ENCODE results near the gene SLC9A3.

SLC9A3 gene

GRCh38 chr5:555058-555623, 30.9 kb upstream of the SLC9A3 start:
- Histone ChIP-seq H3K4me1 (ENCODE audit: control extremely low read depth in 1 of 4, control insufficient read depth in 4 of 4, insufficient read depth in 4 of 4, low read length in 3 of 4) (no peaks in the 10 kb centered on the region), H3K4me3 (ENCODE audit: control insufficient read depth in 1 of 7, extremely low read depth in 1 of 7, insufficient read depth in 4 of 7, low read depth in 2 of 7, low read length in 6 of 7) (no peak overlapping the region), H3K36me3 (ENCODE audit: control insufficient read depth in 4 of 4, insufficient read depth in 4 of 4, low read length in 3 of 4) (no peaks in the 10 kb centered on the region), H3K27me3 (replicated peaks in 2 of 5; ENCODE audit: control insufficient read depth in 4 of 5, insufficient read depth in 5 of 5, low read length in 4 of 5) (peaks cover 0 to 28% (median under 1%) of the 10 kb centered on the region in 5 experiments), H3K9me3 (ENCODE audit: control extremely low read depth in 1 of 5, control insufficient read depth in 4 of 5, insufficient read depth in 2 of 5, low read depth in 1 of 5, low read length in 4 of 5) (peaks cover 0 to 14% (median 5%) of the 10 kb centered on the region in 5 experiments), H3K27ac (ENCODE audit: insufficient read depth in 1 of 2, low read depth in 1 of 2, low read length in 2 of 2, poor library complexity in 1 of 2, severe bottlenecking in 2 of 2) (no peak overlapping the region)
- 92% methylated on average over 25 of the region's 27 CpGs for WGBS (ENCODE audit: insufficient coverage)
- POLR2A ChIA-PET: no interaction called here
- CTCF ChIA-PET: no interaction called here
- no peak for DNase-seq

GRCh38 chr5:554284-554988, 30.2 kb upstream of the SLC9A3 start:
- peaks cover 0 to 25% (median 0%) of the 10 kb centered on the region in 5 experiments for H3K27me3 ChIP-seq (replicated peaks in 2 of 5; ENCODE audit: control insufficient read depth in 4 of 5, insufficient read depth in 5 of 5, low read length in 4 of 5)
- no peak overlapping the region for H3K27ac ChIP-seq (ENCODE audit: insufficient read depth in 1 of 2, low read depth in 1 of 2, low read length in 2 of 2, poor library complexity in 1 of 2, severe bottlenecking in 2 of 2)
- H3K4me1 ChIP-seq (ENCODE audit: control extremely low read depth in 1 of 4, control insufficient read depth in 4 of 4, insufficient read depth in 4 of 4, low read length in 3 of 4): no peaks in the 10 kb centered on the region
- 100% methylated on average over 2 of the region's 40 CpGs for WGBS (ENCODE audit: insufficient coverage)
- H3K4me3 ChIP-seq (ENCODE audit: control insufficient read depth in 1 of 7, extremely low read depth in 1 of 7, insufficient read depth in 4 of 7, low read depth in 2 of 7, low read length in 6 of 7): no peak overlapping the region
- DNase-seq: no peak
- CTCF ChIA-PET: no interaction called here
- H3K36me3 ChIP-seq (ENCODE audit: control insufficient read depth in 4 of 4, insufficient read depth in 4 of 4, low read length in 3 of 4): no peaks in the 10 kb centered on the region
- POLR2A ChIA-PET: no interaction called here
- H3K9me3 ChIP-seq (ENCODE audit: control extremely low read depth in 1 of 5, control insufficient read depth in 4 of 5, insufficient read depth in 2 of 5, low read depth in 1 of 5, low read length in 4 of 5): peaks cover 0 to 14% (median 5%) of the 10 kb centered on the region in 5 experiments

GRCh38 chr5:553874-554273, 29.6 kb upstream of the SLC9A3 start:
- Histone ChIP-seq H3K36me3 (ENCODE audit: control insufficient read depth in 4 of 4, insufficient read depth in 4 of 4, low read length in 3 of 4) (no peaks in the 10 kb centered on the region), H3K4me3 (ENCODE audit: control insufficient read depth in 1 of 7, extremely low read depth in 1 of 7, insufficient read depth in 4 of 7, low read depth in 2 of 7, low read length in 6 of 7) (no peak overlapping the region), H3K4me1 (ENCODE audit: control extremely low read depth in 1 of 4, control insufficient read depth in 4 of 4, insufficient read depth in 4 of 4, low read length in 3 of 4) (no peaks in the 10 kb centered on the region), H3K9me3 (ENCODE audit: control extremely low read depth in 1 of 5, control insufficient read depth in 4 of 5, insufficient read depth in 2 of 5, low read depth in 1 of 5, low read length in 4 of 5) (peaks cover 0 to 14% (median 5%) of the 10 kb centered on the region in 5 experiments), H3K27me3 (replicated peaks in 2 of 5; ENCODE audit: control insufficient read depth in 4 of 5, insufficient read depth in 5 of 5, low read length in 4 of 5) (peaks cover 0 to 20% (median 0%) of the 10 kb centered on the region in 5 experiments), H3K27ac (ENCODE audit: insufficient read depth in 1 of 2, low read depth in 1 of 2, low read length in 2 of 2, poor library complexity in 1 of 2, severe bottlenecking in 2 of 2) (no peak overlapping the region)
- 66% methylated on average over 13 of the region's 13 CpGs for WGBS (ENCODE audit: insufficient coverage)
- POLR2A ChIA-PET: no interaction called here
- CTCF ChIA-PET: no interaction called here
- DNase-seq: no peak

DNA sequence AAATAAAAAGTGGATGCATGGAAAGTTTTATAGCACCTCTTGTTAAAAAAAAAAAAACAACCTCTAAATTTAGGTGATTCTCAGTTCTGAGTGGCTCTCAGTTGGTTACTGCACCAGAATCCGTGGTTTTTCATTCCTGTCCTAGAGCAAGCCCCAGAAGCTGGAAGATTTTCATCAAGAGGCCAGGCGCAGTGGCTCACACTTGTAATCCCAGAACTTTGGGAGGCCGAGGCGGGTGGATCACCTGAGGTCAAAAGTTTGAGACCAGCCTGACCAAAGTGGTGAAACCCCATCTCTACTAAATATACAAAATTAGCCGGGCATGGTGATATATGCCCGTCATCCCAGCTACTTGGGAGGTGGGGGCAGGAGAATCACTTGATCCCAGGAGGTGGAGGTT, 27.2 kb upstream of the SLC9A3 start:
- Histone ChIP-seq H3K27ac (ENCODE audit: insufficient read depth in 1 of 2, low read depth in 1 of 2, low read length in 2 of 2, poor library complexity in 1 of 2, severe bottlenecking in 2 of 2) (no peak overlapping the region), H3K9me3 (ENCODE audit: control extremely low read depth in 1 of 5, control insufficient read depth in 4 of 5, insufficient read depth in 2 of 5, low read depth in 1 of 5, low read length in 4 of 5) (peaks cover 0 to 8% (median 5%) of the 10 kb centered on the region in 5 experiments), H3K4me3 (ENCODE audit: control insufficient read depth in 1 of 7, extremely low read depth in 1 of 7, insufficient read depth in 4 of 7, low read depth in 2 of 7, low read length in 6 of 7) (no peak overlapping the region), H3K27me3 (replicated peaks in 2 of 5; ENCODE audit: control insufficient read depth in 4 of 5, insufficient read depth in 5 of 5, low read length in 4 of 5) (peaks cover 2 to 20% (median 7%) of the 10 kb centered on the region in 5 experiments), H3K36me3 (ENCODE audit: control insufficient read depth in 4 of 4, insufficient read depth in 4 of 4, low read length in 3 of 4) (no peaks in the 10 kb centered on the region), H3K4me1 (ENCODE audit: control extremely low read depth in 1 of 4, control insufficient read depth in 4 of 4, insufficient read depth in 4 of 4, low read length in 3 of 4) (no peaks in the 10 kb centered on the region)
- ChIA-PET CTCF (no interaction called here), POLR2A (no interaction called here)
- WGBS (ENCODE audit: insufficient coverage): 88% methylated on average over 2 of the region's 6 CpGs
- DNase-seq: no peak

- ChIA-PET CTCF (no interaction called here), POLR2A (no interaction called here)
- Histone ChIP-seq H3K4me3 (ENCODE audit: control insufficient read depth in 1 of 7, extremely low read depth in 1 of 7, insufficient read depth in 4 of 7, low read depth in 2 of 7, low read length in 6 of 7) (no peak overlapping the region), H3K36me3 (ENCODE audit: control insufficient read depth in 4 of 4, insufficient read depth in 4 of 4, low read length in 3 of 4) (no peaks in the 10 kb centered on the region), H3K9me3 (ENCODE audit: control extremely low read depth in 1 of 5, control insufficient read depth in 4 of 5, insufficient read depth in 2 of 5, low read depth in 1 of 5, low read length in 4 of 5) (peaks cover 0 to 8% (median 4%) of the 10 kb centered on the region in 5 experiments), H3K4me1 (ENCODE audit: control extremely low read depth in 1 of 4, control insufficient read depth in 4 of 4, insufficient read depth in 4 of 4, low read length in 3 of 4) (peaks cover 0 to 6% (median 4%) of the 10 kb centered on the region in 4 experiments), H3K27me3 (replicated peaks in 2 of 5; ENCODE audit: control insufficient read depth in 4 of 5, insufficient read depth in 5 of 5, low read length in 4 of 5) (peaks cover 2 to 20% (median 10%) of the 10 kb centered on the region in 5 experiments), H3K27ac (ENCODE audit: insufficient read depth in 1 of 2, low read depth in 1 of 2, low read length in 2 of 2, poor library complexity in 1 of 2, severe bottlenecking in 2 of 2) (no peak overlapping the region)
- no peak for DNase-seq
- WGBS (ENCODE audit: insufficient coverage): 100% methylated on average over 1 of the region's 2 CpGs
These were observed 25.0 kb upstream of the SLC9A3 start for GRCh38 chr5:549229-549628.

- POLR2A ChIA-PET: no interaction called here
- Histone ChIP-seq H3K9me3 (ENCODE audit: control extremely low read depth in 1 of 5, control insufficient read depth in 4 of 5, insufficient read depth in 2 of 5, low read depth in 1 of 5, low read length in 4 of 5) (peaks cover 0 to 5% (median 4%) of the 10 kb centered on the region in 5 experiments), H3K4me3 (ENCODE audit: control insufficient read depth in 1 of 7, extremely low read depth in 1 of 7, insufficient read depth in 4 of 7, low read depth in 2 of 7, low read length in 6 of 7) (no peak overlapping the region), H3K27ac (ENCODE audit: insufficient read depth in 1 of 2, low read depth in 1 of 2, low read length in 2 of 2, poor library complexity in 1 of 2, severe bottlenecking in 2 of 2) (no peak overlapping the region), H3K4me1 (ENCODE audit: control extremely low read depth in 1 of 4, control insufficient read depth in 4 of 4, insufficient read depth in 4 of 4, low read length in 3 of 4) (peaks cover 0 to 15% (median 13%) of the 10 kb centered on the region in 4 experiments), H3K36me3 (ENCODE audit: control insufficient read depth in 4 of 4, insufficient read depth in 4 of 4, low read length in 3 of 4) (no peaks in the 10 kb centered on the region), H3K27me3 (replicated peaks in 2 of 5; ENCODE audit: control insufficient read depth in 4 of 5, insufficient read depth in 5 of 5, low read length in 4 of 5) (peaks cover 2 to 20% (median 10%) of the 10 kb centered on the region in 5 experiments)
- peak in 2 of 3 donors; percentile 24 to 33 for DNase-seq
- CTCF ChIA-PET: no interaction called here
- WGBS (ENCODE audit: insufficient coverage): 34% methylated on average over 8 of the region's 10 CpGs
These were observed 24.0 kb upstream of the SLC9A3 start for GRCh38 chr5:548256-548655.

DNA sequence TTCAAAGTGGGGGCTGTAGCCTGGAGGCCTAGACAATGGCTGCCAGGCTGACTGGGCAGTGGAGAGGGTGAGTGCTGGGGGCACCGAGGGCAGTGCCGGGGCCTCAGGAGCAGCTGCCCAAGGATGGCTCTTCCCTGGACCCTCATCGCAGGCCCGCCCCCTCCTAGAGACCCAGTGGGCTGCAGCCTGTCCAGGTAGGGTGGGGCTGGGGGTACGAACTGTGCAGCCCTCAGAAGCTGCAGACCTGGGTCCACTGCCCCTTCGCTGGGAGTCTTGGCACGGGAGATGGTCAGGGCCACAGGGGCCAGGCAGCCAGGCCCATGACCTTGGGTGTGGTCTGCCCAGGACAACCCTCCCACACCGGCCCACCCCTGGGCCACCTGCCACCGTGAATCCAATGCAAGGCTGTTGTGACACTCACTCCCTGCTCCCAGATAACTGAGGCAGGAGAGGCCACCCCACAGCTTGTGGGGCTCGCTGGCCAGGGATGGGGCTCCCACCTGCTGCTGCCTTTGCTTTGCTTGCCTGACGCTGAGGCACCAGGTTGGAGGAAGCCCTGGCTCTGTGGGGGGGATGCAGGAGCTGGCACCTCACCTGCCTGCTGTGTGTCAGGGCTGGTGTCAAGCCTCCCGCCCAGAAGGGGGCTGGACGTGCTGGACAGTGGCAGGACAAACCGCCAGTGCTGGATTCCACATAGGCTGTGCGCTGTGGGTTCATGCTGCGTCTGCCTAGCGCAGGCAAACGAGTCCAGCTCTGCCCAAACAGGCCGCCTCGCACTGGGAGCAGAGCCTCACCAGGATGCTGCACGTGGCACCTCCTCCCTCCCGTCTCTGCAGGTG, 23.1 kb upstream of the SLC9A3 start:
- ChIA-PET CTCF (no interaction called here), POLR2A (no interaction called here)
- Histone ChIP-seq H3K36me3 (ENCODE audit: control insufficient read depth in 4 of 4, insufficient read depth in 4 of 4, low read length in 3 of 4) (no peaks in the 10 kb centered on the region), H3K27me3 (replicated peaks in 2 of 5; ENCODE audit: control insufficient read depth in 4 of 5, insufficient read depth in 5 of 5, low read length in 4 of 5) (peaks cover 2 to 20% (median 10%) of the 10 kb centered on the region in 5 experiments), H3K9me3 (ENCODE audit: control extremely low read depth in 1 of 5, control insufficient read depth in 4 of 5, insufficient read depth in 2 of 5, low read depth in 1 of 5, low read length in 4 of 5) (peaks cover 0 to 5% (median 4%) of the 10 kb centered on the region in 5 experiments), H3K27ac (ENCODE audit: insufficient read depth in 1 of 2, low read depth in 1 of 2, low read length in 2 of 2, poor library complexity in 1 of 2, severe bottlenecking in 2 of 2) (no peak overlapping the region), H3K4me1 (ENCODE audit: control extremely low read depth in 1 of 4, control insufficient read depth in 4 of 4, insufficient read depth in 4 of 4, low read length in 3 of 4) (peaks cover 0 to 15% (median 13%) of the 10 kb centered on the region in 4 experiments), H3K4me3 (ENCODE audit: control insufficient read depth in 1 of 7, extremely low read depth in 1 of 7, insufficient read depth in 4 of 7, low read depth in 2 of 7, low read length in 6 of 7) (no peak overlapping the region)
- DNase-seq: no peak
- WGBS (ENCODE audit: insufficient coverage): 97% methylated on average over 20 of the region's 22 CpGs
